GM18870 (cell line): Measurements from ENCODE around the gene KHDC1L.
A peak's percentile ranks its signal among the peaks of the same experiment; 100 is the strongest.
"Not testable (repeated sequence)": the region's sequence is repeated elsewhere in the genome, so short reads cannot be mapped to it uniquely, and the experiment has no call there.

Source experiments
- ATAC-seq: cut with Tn5 transposase; IDR thresholded peaks from one replicate; pipeline ENCODE4 v1.9.1; 2021; ENCODE audit warnings: moderate library complexity; ENCODE audit not compliant: unreplicated experiment

Gene KHDC1L

DNA sequence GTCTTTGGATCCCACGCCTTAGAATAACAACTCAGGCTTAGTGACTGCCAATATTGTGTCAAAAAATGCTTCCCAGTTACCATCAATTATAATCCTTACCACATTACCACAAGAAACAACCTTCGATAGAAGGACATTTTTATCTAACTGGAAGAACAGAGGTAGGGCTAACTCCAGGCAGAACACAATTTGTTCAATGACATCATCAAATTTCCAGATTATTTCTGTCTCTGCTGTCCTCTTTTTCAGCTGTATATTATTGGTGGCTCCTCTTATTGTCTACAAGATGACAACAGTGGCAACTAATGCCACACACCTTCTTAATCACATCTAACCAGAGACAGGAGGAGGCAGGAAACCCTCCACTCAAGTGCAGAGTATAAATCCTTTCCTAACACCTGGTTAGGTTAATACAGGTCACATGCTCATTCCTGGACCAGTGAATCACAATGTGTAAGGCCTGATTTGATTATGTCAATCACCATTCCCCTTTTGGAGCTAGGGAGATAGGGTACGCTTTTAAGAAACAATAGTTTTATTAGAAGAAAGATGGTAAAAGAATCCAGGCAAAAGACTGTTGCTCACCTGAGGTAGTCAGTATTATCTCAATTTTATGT, 18.0 kb downstream of the KHDC1L start:
- no peak for ATAC-seq

DNA sequence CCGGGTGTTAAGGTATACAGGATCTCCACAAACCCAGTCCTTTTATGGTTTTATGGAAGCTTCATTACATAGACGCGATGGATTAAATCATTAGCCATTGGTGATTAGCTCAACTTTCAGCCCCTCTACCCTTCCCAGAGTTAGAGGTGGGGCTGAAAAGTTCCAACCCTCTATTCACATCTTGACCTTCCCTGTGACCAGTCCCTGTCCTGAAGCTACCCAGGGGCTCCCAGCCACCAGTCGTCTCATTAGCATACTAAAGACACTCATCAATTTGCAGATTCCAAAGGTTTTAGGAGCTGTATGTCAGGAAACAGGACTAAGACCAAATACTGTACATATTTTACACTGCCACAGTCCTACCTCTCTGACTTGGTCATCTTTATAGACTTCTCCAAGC, 21.0 kb downstream of the KHDC1L start:
- no peak for ATAC-seq

DNA sequence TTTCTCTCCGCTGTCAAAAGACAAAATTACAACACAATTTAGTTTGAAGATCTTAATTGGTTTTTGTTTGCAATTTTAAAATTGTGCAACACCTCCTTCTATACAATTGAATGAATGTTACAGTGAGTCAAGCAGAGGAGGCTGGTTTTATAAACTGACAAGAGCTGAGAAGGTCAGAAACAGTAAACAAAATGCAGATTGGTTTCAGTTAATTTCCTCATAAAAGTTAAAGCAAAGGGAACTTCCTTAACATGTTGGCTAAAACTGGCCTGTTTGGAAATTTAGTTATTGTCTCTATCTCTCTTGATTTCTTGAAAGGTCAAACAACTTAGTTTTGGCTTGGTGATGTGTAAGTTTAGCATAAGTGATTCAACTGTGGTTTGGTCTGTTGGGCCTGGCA, 22.2 kb downstream of the KHDC1L start:
- no peak for ATAC-seq

DNA sequence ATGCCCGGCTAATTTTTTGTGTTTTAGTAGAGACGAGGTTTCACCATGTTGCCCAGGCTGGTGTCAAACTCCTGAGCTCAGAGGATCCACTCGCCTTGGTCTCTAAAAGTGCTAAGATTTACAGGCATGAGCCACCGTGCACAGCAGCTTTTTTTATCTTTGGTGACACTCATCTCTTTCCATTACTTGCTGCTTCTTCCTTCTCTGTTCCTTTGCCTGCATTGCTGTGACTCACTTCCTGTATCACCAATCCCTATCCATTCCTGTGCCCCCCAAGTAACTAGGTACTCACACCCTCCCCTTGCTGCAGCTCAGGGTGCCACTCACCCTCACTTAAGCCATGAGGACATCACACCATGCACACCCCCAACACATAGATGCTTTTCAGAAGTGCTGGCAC, 24.6 kb downstream of the KHDC1L start:
- ATAC-seq = no peak

DNA sequence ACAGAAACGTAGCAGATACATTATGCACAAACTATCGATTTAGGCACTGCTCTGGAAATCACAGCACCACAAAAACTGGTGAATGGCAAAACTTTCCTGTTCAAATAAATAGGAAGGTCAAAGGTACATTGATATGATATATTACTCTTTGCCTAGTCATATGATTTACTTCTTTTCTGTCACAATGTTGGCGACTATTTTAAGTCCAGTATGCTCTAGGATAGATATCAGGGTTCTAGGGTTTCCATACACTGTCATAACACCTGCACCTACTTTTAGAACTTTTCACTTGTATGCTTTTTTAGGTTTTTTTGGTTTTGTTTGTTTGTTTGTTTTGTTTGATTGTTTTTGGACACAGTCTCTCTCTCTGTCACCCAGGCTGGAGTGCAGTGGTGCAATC, 25.0 kb downstream of the KHDC1L start:
- no peak for ATAC-seq

DNA sequence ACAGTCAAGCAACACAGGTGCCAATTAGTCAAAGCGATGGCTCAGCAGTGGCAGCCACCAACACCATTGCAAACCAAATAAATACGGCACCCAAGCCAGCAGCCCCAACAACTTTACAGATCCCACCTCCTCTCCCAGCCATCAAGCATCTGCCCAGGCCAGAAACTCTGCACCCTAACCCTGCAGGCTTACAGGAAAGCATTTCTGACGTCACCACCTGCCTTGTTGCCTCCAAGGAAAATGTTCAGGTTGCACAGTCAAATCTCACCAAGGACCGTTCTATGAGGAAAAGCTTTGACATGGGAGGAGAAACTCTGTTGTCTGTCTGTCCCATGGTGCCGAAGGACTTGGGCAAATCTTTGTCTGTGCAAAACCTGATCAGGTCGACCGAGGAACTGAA, 30.6 kb downstream of the KHDC1L start:
- no peak for ATAC-seq

DNA sequence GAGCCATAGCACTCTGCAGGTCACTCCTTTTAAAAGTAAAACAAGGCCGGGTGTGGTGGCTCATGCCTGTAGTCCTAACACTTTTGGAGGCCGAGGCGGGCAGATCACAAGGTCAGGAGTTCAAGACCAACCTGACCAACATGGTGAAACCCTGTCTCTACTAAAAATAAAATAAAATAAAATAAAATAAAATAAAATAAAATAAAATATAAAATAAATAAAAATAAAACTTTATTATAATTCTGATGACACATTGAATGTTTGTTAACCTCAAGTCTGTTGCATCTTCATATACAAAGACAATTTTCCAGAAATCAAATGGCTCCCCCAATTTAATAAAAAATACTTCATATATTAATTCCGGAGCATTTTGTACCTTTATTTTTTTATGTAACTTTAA, 32.0 kb downstream of the KHDC1L start:
- not testable (repeated sequence) for ATAC-seq

DNA sequence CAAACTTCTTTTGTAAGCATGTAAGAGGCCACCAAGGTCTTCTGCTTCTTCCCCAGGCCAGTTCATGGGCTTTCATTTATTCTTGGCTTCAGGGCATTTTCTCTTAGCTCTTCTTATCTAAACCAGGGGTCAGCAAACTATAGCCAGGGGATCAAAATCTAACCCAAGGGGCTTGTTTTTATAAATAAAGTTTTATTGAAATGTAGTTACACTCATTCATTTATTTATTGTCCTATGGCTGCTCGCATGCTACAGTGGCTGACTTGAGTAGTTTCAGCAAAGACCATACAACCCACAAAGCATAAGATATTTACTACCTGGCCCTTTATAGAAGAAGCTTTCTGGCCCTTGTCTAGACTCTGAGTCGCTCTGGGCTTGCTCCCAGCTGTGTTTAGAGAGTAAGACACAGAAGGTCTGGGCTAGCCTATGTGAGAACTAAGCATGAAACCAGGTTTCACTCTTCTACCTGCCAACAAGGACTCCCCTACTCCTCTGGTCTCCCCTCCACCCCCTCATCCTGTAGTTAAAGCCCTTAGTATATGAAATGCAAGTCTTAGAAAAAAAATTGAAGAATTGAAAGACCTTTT, 43.2 kb downstream of the KHDC1L start:
- no peak for ATAC-seq

DNA sequence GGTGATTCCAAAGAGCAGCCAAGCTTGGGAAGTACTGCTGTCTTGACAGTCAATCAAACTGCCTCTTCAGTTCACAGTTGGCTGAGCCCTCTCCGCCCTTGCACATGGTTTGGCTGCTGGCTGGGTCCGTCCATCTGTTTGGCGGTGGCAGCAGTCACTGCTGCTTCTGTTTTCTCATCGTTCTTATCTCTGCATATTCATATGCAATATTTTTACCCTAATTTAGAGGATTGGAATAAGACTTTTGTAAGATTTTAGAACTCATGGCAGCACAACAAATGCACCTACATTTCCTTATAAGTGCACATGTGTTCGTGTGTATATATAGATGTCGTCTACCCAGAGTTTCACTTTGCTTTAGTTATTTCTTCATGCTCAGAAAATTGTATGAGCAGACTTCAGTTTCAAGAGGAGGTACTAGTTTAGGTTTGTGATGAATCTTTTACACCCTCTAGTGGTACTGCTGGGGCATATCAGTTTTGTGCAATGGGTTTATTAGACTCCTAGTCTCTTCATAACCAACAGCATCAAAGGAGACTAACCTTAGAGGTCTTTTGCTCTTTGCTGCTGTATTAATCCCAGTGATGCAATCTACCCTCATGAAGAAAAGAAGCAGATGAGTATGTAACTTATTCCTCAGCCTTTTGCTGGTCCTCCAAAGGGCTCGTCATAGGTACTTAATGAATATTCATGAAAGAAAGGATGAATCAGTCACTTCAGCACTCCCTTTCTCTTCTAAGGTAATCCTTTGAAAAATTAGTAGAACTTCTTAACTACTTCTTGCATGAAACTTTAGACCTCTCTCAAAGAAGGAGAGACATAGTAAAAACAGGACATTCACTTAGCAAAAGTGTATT, 44.3 kb downstream of the KHDC1L start:
- ATAC-seq = peak; percentile 88

DNA sequence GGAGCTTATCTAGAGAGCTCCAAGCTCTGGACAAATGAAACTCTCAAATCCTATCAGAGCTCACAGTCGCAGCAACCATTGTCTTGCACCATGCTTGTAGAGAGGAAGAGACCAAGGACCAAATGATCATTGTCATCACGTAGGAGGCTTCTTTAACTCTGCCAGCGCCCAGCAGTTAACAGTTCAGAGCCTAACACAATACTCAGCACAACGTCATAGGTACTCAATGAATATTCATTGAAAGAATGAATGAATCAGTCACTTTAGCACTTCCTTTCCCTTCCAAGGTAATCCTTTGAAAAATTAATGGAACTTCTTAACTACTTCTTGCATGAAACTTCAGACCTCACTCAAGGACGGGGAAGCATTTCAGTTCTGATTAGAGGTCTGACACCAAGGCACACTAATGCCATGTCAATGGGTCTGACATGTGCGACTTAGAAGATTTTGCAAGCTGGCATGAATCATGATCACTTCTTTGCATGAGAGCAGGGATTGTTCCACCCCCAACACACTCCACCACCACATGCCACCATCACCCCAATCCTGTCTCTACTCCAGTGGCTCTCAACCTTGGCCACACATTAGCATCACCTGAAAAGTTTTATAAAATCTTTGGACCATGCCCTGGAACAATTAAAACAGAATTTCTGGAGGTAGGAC, 45.1 kb downstream of the KHDC1L start:
- no peak for ATAC-seq

DNA sequence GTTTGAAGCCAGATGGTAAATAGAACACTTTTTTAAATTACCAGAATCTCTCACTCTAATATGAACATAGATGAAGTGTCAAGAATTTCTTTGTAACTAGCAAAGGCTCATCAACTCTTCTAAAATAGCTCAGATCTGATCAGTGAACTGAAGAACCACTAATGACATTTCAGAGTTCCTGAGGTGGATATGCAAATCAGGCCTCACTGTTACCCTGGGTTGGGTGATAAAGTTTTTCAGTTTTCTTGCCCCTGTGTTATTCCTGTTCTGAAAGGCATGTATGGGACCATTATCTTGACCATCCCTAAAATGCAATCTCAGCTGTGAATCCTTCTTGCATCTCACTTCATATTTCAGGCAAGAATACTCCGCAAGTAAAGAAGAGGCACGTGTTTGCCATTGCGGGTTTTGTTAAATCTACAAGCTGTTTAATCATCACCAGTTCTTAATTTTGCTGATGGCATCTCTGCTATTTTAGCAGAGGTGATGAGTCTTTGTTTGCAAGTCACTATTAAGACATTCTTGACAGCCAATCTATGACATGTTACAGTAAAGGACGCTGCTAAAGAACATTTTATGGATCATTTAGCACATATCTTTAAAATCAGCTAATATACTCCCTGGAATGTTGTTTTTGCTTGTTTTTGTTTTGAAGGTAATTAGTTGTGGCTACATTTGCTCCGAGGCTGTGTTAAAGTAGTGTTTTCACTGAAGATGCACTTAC, 47.9 kb downstream of the KHDC1L start:
- ATAC-seq = peak; percentile 60

DNA sequence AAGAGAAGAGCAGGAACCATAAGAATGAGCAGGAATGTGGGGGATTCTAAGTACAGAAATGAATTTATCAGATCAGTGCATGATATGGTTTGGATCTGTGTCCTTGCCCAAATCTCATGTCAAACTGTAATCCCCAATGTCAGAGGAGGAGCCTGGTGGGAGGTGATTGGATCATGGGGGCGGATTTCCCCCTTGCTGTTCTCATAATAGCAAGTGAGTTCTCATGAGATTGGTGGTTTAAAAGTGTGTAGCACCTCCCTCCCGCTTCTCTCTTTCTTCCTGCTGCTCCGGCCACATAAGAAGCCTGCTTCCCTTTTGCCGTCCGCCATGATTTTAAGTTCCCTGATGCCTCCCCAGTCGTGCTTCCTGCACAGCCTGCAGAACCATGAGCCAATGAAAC, 49.2 kb downstream of the KHDC1L start:
- no peak for ATAC-seq

DNA sequence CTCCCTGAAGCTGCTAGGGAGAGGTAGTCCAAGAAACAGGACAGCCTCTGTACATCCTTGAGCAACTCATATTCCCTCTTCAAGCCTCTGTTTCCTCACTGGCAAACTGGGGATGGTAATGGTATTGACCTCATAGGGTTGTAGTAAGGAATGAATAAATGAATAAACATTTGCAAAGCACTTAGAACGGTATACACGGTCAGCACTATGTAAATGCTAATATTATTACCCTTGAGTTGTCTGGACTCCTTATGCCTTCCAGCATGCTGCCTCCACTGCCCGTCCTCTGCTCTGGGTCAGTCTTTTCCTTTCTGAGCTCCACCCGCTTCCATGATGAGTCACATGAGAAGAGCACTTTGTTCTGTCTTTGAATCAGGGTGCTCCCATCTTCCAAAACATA, 50.6 kb downstream of the KHDC1L start:
- ATAC-seq = no peak
